ENCODE results near the gene PDGFRB.

- TF ChIP-seq CTCF (conservative IDR thresholded peaks at IDR 0.05) (no peak), EZH2 (IDR thresholded peaks at IDR 0.05; ENCODE audit: low read depth) (no peak)
Observed at GRCh38 chr5:150176745-150177477, 21.3 kb upstream of the PDGFRB start.

Data from PC-9 (cell line).